ENCODE results near the gene NFATC1.

The NFATC1 gene

DNA sequence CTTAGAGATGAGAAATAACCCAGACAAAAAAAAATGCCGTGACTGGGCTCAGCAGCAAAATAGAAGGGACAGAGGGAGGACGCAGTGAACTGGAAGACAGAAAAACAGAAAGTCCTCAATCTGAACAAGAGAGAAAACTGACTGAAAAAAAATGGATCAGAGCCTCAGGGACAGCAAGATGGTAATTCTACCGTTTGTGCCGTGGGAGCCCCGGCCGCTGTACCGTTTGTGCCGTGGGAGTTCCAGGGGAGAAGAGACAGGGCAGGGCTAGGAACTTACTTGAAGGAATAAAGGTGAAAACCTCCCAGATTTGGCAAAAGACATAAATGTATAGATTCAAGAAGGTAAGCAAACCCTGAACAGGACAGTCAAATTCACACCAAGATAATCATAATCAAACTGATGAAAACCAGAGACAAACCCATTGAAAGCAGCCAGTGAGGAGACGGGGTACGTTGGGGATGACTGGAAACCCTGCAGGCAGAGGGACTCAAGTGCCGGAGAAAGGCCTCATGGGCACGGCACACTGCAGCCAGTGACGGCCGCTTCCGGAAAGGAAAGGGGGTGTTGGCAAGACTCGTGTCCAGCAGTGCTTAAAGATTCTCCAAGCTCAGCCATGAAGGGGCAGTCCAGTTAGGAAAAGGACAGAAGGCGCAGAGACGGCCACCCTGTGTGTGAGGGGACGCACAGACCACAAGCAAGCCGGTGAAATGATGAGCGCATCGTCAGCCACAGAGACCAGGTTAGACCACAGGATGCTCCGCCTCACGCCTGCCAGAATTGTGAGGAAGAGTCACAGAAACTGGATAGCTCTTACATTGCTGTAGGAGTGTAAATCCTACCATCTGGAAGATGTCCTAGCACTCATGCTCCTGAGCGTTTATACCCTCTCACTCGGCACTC lies 40.0 kb upstream of the NFATC1 start:
- TF ChIP-seq, protein P1, sequence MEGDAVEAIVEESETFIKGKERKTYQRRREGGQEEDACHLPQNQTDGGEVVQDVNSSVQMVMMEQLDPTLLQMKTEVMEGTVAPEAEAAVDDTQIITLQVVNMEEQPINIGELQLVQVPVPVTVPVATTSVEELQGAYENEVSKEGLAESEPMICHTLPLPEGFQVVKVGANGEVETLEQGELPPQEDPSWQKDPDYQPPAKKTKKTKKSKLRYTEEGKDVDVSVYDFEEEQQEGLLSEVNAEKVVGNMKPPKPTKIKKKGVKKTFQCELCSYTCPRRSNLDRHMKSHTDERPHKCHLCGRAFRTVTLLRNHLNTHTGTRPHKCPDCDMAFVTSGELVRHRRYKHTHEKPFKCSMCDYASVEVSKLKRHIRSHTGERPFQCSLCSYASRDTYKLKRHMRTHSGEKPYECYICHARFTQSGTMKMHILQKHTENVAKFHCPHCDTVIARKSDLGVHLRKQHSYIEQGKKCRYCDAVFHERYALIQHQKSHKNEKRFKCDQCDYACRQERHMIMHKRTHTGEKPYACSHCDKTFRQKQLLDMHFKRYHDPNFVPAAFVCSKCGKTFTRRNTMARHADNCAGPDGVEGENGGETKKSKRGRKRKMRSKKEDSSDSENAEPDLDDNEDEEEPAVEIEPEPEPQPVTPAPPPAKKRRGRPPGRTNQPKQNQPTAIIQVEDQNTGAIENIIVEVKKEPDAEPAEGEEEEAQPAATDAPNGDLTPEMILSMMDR (IDR thresholded peaks at IDR 0.05; ENCODE audit: extremely low read depth, insufficient read depth, missing control alignments), result no peak

DNA sequence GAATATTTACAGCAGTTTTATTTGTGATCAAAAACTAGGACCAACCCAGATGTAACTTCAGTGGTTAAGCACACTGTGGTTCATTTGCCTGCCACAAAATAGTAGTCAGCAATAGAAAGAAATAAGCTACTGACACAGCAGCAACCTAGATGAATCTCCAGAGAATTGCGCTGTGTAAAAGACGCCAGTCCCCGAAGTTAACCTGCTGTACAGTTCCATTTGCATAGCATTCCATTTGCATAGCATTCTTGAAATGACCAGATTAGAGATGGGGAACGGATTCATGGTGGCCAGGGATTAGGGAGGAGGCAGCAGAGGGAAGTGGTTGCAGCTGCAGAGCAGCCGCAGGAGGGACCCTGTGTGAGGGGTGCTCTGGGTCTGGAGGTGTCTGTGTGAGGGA lies 39.3 kb upstream of the NFATC1 start:
- DNase-seq (ENCODE audit: low spot score), result peak; percentile 47
- TF ChIP-seq, protein P1 (IDR thresholded peaks at IDR 0.05; ENCODE audit: extremely low read depth, insufficient read depth, missing control alignments), result no peak
- in situ Hi-C loops (cut with MboI; ENCODE audit: low pct_unique_long_range_greater_than_20kb, low sequenced_read_pairs, unreplicated experiment), result no loop called here

More for the DNA sequence above, 40.0 kb upstream of the NFATC1 start:
- no peak for DNase-seq (ENCODE audit: low spot score)
- in situ Hi-C loops (cut with MboI; ENCODE audit: low pct_unique_long_range_greater_than_20kb, low sequenced_read_pairs, unreplicated experiment), result no loop called here

DNA sequence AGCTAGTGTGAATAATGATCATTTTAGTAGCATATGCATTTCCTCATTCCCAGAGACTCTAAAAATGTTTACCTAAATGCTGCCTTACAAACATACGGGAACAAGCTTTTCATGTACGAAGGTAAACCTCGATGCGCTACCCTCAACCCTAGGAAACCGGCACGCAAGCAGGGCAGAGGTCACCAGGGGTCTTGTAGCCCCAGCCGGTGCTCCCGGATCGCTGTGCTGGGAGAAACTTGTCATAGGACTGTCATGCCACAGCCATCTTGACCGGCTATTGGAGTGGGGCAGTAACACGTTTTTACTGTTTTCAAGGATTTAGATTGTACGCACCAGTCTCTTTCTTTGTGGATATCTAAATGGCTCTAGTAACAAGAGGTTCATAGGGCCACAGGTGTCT lies 34.8 kb upstream of the NFATC1 start:
- in situ Hi-C loops (cut with MboI; ENCODE audit: low pct_unique_long_range_greater_than_20kb, low sequenced_read_pairs, unreplicated experiment), result no loop called here
- no peak for DNase-seq (ENCODE audit: low spot score)
- TF ChIP-seq, protein P1 (IDR thresholded peaks at IDR 0.05; ENCODE audit: extremely low read depth, insufficient read depth, missing control alignments), result no peak

DNA sequence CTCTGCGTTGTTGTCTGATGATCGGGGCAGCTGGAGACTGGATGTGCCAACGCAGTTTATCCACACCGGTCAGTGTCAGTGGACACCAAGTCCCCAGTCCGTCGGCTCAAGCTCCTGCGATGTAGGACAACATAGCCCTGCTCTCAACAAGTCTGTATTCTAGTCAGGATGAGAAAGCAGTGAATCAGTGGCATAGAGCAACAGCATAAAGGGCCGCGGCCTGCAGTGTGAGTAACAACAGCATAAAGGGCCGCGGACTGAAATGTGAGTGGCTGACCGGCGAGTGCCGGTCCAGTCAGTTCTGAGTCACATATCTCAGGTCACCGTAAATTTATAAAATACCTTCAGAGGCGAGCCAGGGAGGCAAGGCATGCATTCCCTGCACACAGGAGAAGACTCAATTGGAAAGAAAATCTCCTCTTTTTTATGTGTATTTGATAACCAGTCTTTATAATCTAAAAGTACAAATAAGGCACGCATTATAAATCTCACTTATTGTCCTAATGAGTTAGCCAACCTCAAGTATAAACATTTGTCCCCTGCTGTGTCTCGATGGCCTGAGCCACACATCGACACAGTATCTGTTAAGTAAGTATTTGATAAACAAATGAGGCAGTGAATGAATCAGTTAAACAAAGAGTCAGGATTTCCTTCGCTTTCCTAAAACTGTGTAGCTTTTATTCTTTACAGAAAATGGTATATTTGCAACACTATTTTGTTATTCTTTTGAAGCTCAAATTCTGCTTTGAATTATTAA lies 33.8 kb upstream of the NFATC1 start:
- DNase-seq (ENCODE audit: low spot score), result no peak
- TF ChIP-seq, protein P1 (IDR thresholded peaks at IDR 0.05; ENCODE audit: extremely low read depth, insufficient read depth, missing control alignments), result no peak
- in situ Hi-C loops (cut with MboI; ENCODE audit: low pct_unique_long_range_greater_than_20kb, low sequenced_read_pairs, unreplicated experiment), result no loop called here

DNA sequence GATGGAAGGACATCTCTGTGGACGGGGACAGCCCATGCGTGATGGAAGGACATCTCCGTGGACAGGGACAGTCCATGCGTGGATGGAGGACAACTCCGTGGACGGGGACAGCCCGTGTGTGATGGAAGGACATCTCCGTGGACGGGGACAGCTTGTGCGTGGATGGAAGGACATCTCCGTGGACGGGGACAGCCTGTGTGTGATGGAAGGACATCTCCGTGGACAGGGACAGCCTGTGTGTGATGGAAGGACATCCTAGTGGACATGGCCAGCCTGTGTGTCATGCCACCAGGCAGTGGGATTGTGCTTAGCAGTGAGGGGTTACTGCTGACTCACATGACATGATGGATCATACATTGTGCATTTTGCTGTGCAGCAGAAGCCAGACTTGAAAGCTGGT lies 30.0 kb upstream of the NFATC1 start:
- no peak for DNase-seq (ENCODE audit: low spot score)
- in situ Hi-C loops (cut with MboI; ENCODE audit: low pct_unique_long_range_greater_than_20kb, low sequenced_read_pairs, unreplicated experiment), result no loop called here
- TF ChIP-seq, protein P1 (IDR thresholded peaks at IDR 0.05; ENCODE audit: extremely low read depth, insufficient read depth, missing control alignments), result no peak

DNA sequence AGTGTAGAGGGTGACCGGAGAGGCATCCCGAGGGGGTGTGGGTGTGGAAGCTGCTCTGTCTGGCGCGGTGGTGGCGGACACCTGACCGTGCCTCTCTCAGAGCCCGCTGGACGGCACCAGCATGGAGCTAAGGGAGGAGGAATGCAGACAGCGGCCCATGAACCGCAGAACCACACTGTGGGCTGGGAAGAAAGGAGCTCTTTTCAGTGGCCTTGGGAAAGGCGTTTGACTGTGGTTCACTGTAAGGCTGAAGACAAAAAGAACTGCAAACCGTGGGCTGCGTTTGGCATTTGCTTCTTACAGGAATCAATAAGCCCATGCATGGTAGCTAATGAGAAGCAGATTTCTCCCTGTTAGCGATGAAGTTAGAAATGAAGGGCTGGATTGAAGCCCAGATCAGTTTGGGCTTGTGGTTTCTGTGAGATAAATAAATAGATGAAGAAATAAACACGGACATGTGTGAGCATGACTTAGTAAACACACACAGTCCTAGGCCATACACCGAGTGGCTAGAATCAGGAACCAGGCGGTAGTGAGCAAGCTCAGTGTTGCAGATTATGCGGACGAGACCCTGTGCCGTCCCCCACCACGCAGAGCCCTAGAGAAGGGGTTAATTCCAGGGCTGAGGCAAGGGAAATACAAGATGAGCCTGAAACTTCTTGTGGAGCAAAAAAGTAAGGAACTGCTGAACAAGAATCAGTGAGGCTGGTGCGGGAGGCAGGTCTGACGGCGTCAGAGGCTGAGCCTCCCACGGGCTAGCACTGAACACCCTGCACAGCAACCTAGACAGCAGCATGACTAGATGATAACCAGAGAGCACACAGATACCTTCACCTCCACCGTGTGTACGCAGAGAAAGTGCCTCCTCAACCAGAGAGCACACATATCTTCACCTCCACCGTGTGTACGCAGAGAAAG lies 29.3 kb upstream of the NFATC1 start:
- TF ChIP-seq, protein P1 (IDR thresholded peaks at IDR 0.05; ENCODE audit: extremely low read depth, insufficient read depth, missing control alignments), result no peak
- DNase-seq (ENCODE audit: low spot score), result no peak
- in situ Hi-C loops (cut with MboI; ENCODE audit: low pct_unique_long_range_greater_than_20kb, low sequenced_read_pairs, unreplicated experiment), result no loop called here
